Activated T-helper 9 cell treated with anti-CD3 and anti-CD28 coated beads, Interleukin-2, amount 50 U/mL, for 16 hours (primary cell): ENCODE data around the gene DCLK3.

Experiments
- DNase-seq: peaks from one replicate; pipeline ENCODE4 v3.0.0-alpha.2; 2020; ENCODE audit warnings: low read depth

The DCLK3 gene

DNA sequence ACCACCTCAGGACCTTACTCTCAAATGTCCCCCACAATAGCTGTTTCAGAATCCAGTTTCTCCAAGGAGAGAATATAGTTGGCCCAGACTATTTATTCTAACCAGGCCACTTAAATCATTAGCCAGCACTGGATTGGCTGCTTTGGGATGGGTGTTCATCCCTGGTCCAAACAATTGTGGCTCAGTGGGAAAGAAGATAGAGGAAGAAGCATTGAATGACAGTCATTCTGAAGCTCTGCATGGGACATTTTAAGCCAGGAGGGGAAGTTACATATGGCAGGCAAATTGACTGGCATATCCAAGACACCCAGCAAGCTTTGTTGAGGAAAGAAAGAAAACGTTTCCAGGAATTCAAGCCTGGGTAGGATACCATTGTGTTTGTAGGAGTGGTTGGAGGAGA lies 5.6 kb upstream of the DCLK3 start:
- no peak for DNase-seq

DNA sequence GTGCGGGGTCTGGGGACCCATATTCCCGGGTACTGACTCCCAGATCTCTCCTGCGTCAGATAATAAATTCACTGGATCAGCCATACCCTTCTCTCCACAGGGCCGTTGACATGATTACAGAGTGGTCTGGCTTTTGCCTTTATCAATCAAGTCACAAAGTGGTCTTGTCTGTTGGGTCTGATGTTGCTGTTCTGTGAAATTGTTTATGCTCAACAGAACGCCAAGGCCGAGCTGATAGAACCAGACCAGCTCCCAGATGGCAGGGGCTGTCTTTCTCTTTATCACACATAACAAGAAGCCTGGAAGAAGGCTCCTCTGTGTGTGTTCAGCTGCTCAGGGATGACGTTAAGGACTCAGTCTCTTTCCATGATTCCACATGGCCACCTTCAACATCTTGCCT lies 751 bp upstream of the DCLK3 start:
- no peak for DNase-seq

DNA sequence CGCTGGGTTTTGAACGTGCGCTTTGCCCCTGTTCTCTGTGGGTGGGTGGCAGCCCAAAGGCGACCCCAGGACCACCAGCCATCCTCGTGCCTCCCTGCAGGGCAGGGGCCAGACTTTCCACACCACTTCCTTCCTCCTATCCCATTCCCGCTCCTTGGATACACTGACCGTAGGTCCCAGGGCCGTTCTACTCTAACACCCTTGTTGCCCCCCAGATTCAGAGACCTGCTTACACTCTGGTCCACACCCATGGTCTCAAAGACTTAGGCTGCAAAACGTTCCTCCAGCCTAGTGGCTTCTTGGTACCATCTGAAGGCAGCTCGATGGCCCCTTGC lies 318 bp upstream of the DCLK3 start:
- DNase-seq = no peak

DNA sequence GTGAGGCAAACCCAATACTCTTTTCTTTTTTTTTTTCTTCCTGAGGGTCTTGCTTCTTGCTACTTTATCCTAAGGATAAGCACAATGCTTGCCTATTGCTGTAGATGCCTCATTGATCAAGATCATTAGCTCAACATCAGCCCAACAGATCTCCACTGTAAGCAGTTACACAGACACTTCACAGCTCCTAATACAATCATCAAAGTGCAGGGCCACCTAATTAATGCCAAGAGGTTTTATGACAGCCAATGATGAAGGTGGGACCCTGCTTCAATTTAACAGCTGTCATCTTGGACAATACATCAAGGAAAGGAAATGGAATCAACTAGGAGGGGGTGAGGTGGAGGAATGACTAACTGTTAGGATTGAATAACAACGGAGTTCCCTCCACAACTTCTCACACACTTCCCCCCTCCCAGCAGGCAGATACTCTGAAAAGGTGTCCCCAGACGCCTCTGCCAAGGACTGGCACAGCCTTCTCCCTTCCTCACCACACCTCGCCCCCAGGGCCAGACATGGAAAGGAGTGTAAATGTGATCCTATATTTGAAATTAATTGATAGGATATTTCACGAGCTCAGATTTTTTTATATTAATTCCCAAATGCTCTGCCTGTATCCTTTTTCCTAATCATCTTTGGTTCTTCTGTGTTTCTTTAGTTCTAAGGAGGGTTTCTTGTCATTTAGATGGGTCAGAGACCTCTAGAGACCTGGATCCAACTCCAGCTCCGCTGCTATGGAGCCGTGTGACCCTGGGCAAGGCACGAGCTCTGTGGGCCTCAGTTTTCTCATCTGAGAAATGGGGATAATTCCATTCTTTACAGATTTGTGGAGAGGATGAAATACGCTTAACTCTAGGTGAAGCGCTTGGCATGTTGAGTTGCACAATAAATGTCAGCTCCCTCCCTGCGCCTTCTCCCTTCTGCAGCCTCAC lies 1.2 kb downstream of the DCLK3 start:
- no peak for DNase-seq

DNA sequence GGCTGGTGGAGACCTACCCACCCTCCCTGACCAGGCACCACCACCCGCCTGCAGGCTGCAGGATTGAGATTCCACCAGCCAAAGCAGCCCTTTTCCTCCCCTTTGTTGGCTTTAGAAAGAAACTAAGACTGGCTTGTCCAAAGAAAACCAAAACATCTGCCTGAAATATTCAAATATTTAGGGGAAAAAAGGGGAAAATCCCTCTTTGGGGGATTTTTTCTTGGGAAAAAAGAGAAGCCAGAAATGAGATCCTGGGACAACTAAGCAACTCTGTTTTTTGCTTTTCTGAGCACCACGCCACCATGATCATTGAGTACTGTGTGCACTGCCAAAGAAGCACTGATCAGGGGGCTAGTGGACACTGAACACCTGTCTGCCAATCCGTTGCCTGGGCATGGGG lies 2.6 kb downstream of the DCLK3 start:
- DNase-seq = no peak

DNA sequence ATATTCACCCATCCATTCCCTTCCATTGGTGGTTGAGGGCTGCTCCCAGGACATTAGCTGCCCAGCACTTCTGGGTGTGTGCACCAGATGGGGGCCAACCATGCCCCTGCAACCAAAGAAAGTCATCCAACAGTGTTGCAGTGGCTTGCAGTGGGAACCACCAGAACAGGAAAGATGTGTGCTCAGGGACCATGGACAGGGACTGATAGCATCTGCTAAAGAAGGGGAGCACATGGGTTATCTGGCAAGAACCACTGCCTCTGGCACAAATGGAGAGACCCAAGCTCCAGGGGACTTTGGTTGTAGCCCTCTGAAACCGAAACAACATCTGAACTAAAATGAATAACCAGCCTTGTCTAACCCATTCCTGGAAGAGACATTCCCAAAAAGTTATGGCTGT lies 8.1 kb downstream of the DCLK3 start:
- no peak for DNase-seq

DNA sequence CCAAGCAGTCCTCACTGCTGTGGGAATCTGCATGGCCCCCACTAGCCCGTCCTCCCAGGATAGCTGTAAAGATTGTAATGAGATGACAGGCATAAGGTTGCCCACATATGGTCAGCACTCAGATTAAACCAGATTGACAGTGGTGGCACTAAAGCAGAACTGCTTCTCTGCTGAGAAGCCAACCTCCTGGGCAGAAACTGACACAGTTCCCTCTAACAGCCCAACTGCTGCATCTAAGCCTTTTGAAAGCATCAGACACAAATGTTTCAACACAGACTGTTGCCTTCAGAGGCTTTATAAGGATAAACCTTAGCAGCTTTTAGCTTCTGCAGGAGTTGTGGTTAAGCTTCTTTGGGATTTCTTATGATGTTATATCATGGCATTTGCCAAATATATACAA lies 13.0 kb downstream of the DCLK3 start:
- DNase-seq = no peak

DNA sequence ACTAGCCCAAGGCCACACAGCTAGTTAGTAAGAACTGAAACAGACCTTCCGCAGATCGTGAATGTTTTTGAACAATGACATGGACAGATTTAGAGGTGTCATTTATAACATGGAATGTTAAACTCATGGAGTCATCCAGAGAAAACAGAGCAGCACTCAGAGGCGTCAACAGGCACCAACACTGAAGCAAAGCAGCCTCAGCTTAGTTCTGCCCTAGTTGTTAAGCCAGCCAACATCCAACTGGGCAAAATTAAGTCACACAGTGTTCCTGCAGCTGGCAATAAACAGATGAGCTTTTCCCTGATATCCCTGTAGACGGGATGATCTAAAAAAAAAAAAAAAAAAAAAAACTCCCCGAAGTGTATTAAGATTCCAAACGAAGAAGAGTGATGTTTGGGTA lies 13.6 kb downstream of the DCLK3 start:
- DNase-seq = no peak

DNA sequence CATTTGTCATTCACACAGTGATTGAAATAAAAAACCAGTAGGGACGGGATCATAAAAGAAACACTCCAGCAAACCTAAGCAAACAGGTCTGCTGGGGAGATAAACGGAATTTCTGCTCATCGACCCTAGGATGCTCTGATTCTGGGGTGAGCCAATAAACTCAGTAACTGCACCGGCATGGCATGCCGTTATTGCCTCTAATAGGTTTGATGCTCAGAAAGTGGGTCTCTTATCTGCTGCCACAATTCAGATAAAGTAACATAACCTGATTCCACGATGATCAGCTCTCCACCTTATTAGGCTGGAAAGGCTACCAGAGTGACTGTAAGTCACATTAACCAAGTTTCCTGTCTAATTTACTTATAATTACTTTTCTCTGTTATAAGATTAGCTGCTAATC lies 19.6 kb downstream of the DCLK3 start:
- no peak for DNase-seq

DNA sequence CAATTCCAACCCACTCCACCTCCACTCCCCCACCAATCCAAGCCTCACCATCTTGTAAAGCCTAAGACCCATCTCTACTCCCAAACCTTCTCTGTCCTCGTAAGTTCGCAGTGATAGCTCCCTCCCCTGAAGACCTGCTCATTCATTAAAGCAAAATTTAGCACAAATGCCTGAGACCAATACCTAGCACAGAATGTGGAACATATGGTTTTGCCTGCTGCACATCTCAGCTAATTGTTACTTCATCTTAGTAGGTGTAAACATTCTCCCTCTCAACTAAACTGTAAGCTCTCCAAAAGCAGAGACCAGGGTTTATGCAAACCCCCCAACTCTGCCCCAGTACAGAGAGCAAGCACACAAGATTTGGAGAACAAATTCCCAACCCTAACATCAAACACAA lies 20.5 kb downstream of the DCLK3 start:
- DNase-seq = no peak

DNA sequence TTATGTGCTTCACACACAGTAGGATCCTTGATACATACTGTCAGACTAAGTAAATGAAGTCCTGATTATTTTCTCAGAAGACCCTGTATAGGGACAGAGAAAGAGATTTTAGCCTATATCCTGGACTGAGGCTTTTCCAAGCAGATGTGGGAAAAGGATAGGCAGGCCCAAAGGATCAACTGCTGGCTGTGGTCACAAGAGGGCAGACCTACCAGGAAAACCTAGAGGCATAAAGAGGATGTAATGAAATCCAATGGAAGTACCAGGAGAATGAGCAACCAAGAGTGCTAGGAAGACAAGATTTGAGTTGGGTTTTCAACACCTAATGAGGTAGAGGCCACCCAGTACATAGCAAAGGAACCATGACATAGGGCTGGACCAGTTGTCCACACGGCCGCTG lies 23.1 kb downstream of the DCLK3 start:
- no peak for DNase-seq

DNA sequence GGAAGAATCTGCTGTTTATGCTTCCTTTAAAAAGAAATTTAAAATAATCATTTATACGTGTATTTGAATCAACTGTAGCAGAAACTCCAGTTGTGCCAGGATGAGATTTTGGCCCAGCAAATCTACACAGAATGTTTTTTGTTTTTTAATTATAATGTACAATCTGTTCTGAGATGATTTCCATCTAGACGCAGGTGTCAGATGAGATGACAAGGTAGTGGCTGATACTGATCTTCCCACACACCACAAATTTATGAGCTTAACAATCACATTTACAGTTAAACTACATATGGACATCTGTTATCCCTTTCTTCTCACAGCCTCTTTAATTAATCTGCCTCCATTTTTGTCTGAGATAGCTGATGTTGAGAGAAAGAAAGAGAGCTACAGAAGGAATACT lies 23.6 kb downstream of the DCLK3 start:
- DNase-seq = no peak

DNA sequence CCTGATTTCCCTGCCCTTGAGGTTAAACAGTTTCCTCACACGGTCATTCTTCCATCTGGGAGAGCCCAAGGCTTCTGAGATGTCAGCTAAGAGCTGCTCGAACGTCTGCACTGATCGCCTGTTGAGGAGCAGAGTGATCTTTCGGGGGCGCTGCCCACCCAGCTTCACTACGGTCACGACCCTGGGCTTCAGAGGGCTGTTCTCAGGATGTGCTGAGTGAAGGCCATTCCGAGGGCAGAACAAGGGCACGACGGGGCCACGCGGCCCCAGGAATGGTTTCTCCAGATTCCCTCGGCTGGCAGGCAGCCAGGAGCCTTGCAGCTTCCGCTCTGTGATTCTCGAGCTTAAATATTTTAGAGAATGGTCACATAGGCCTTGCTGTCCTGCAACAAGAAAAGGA lies 25.7 kb downstream of the DCLK3 start:
- no peak for DNase-seq

DNA sequence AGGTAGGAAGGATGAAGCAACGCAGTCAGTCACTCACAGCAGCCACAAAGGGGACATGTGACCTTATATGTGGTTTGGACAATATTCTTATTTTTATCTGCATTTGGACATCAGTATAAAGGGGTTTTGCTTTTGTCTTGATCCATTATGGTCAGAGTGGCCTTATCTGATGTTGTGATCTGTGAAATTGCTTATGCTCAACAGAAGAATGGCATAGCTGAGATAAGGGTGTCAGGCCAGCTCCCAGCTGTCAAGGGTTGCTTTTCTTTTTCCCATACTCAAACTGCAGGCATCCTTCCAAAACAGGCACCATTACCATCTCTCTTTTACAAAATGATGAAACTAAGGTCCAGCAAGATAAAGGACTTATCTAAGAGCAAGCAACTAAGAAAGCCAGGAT lies 28.1 kb downstream of the DCLK3 start:
- DNase-seq = no peak

DNA sequence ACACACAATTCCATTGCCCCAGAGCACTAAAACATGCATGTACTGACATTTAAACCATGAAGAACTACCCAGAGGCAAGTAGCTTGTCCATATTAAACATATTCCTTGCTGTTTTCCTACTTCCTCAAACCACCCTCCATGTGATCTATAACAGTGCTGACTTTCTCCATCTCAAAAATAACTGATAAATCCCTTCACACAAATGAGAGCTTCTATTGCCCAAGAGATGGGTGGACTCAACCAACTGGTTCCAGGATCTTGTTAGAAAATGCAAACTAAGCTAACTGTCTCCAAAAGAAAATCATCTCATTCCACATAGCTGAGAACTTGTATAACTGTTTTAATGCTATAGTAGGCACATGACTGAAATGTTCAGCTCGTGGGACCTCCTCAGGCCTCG lies 29.6 kb downstream of the DCLK3 start:
- DNase-seq = no peak

DNA sequence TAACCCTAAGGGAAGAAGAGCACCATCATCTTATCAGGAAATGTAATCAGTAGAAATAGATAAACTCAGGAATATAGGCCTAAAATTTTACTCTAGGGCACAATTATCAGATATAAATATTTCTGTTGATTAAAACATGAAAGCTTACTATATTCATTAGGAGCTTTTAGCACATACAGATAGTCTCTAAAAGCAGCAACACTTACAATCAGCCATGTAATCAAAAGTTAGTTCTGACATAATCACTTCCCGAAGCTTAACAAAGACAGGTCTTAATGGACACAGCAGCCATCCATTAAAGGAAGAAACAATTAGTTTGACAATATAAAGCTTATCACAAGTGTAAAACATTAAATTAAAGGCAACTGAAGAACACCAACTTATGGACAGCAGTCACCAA lies 30.6 kb downstream of the DCLK3 start:
- no peak for DNase-seq

DNA sequence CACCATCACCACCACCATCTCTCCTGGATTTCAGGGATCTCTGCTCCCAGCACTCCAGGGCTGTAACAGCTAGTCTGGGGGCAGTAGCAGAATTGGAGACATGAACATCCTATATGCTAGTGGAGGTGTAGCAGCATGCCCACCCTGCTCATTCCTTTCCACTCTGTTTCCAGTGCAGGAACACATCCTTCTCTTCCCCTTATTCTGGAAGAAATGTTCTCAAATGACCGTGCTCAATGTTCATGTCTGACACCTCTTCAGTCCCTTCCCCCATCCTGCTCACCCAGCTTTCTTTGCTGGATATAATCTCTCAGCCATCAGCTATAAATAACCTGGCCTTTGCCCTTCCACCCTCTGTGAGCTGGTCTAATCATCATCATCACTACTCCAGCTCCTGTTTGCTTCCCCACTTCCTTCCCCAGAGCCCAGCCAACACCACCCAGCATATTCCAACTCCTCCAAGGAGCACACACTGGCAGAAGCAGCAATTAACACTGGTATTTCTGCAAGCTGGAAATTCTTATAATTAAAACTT lies 31.1 kb downstream of the DCLK3 start:
- DNase-seq = no peak

DNA sequence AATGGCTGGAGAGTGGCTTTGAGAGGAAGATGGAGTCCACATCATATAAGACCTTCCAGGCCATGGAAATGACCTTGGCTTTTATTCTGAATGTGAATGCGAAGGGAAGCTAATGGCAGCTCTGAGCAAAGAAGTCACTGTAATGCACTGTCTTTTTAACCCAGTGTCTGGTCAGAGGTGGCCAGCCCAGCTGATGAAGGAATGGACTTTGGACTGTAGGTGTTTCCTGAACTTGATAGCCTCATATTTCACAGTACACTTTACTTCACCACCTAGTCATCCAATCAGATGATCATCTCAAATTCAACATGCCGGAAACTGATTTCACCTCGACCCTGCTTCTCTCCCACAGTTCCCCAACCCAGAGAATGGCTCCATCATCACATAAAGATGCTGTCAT lies 33.4 kb downstream of the DCLK3 start:
- DNase-seq = no peak

DNA sequence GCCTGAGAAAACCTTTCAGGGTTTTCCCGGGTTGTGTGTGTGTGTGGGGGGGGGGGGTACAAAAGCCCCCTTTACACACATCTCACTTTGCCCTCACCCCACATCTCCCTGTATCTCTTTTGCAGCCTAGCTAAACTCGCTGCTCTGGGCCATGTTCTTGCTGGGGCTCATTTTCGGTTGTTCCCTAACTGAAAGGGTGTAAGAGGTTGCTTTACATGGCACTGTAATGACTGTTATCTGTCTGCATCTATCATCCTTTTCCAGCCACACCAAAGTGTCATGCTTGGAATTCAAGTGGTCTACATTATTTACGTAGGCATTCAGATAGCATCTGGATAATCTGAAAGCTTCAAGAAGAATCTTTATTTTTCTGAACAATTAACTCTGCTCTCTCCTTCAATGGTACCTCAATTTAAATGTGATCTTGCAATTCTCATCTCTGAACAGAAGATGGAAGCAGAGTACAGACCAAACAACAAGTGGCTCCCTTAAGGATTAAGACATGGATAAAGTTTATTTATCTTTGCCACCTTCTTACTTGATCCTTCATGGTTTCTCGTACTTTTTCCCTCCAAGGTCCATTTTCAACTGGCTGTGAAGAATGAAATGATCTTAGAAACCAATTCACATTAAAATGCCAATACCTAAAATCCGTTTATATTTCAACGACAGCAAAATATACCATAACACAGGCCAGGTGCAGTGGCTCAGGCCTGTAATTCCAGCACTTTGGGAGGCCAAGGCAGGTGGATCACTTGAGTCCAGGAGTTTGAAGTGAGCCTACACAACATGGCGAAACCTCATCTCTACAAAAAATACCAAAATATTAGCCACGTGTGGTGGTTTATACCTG lies 34.9 kb downstream of the DCLK3 start:
- DNase-seq = no peak

DNA sequence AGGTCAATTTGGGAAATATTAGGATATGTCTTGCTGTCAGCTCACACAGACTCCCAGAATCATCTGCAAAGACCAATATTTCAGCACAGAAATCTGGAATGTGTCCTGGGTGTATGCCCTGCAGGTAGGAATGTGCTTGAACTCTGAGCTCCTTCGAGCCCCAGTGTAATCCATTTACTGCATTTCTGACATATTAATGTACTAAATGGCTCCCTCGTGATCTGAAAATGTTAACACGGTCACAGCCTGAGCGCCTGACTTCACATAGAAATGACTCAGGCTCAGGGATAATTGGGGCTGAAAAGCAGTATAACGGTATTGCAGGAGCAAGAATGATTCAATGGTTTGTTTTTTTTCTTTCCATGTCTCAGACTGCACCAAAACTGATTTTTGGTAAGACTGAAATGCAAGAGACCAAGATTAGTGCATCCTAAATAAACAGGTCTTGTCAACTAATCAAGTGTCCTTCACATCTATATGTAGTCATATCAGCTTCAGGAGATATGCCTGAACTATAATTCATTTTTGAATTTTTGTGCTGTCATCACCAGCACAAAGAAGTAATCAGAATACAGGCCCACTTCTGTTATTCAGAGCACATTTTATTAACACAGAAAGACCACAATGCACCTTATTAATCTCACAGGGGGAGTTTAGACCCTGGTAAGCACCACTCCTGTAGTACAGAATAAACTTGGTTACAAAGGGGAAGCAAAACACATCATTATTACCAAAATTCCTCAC lies 49.8 kb downstream of the DCLK3 start:
- DNase-seq = no peak

DNA sequence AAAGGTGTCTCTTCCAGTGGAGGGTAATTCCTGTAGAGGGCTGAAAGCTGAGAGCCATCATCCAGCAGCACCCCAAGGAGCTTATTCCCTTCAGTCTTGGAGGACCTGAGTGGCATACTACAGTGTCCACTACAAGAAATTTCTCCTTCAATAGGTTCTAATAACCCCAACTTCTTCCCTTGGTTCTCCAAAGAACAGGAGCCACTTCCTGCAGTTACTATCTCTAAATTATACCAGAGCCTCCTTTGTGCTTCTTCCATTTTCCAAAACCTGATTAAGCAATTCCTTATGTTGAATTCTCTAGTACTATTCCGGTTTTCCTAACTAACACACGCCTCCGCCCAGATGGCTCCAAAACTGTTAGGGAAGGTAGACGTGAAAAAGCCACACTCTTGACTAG lies 50.4 kb downstream of the DCLK3 start:
- no peak for DNase-seq

DNA sequence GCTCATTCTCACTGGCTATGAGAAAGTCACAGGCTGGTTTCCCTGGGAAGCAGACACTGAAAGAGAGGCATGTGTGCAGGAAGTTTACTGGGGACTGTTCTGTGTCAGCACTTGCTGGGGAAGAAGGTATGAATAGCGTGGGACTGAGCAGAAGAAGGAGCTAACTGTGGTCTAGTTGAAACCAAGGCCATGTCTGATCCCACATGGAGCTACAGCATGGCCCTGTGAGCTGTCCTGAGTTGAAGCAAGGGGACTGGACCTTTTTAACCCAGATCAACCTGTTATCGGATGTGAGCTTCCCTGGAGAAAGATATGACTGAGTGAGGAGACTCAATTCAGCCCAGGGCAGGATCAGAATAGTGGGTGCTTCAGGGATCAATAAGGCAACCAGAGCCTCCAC lies 53.7 kb downstream of the DCLK3 start:
- DNase-seq = no peak
